Tibial nerve (tissue), 3 donors: ENCODE measurements around the gene MCUR1.

Experiments
- CTCF ChIP-seq, 5 experiments: fragments of 200-600 bp in 3 of 5; fragments of 450-650 bp in 2 of 5; sonication (generic) in 3 of 5; IDR thresholded peaks; one replicate each; pipeline ENCODE4 v1.5.1; 2016 to 2019; ENCODE audit warnings: antibody characterized with exemption in 5 of 5, mild to moderate bottlenecking in 3 of 5, moderate library complexity in 2 of 5
- POLR2A ChIP-seq, 2 donors: fragments of 450-650 bp; IDR thresholded peaks; one replicate each; pipeline ENCODE4 v1.6.1; 2017; ENCODE audit warnings: antibody characterized with exemption in 2 of 2, mild to moderate bottlenecking in 2 of 2, moderate library complexity in 2 of 2

DNA sequence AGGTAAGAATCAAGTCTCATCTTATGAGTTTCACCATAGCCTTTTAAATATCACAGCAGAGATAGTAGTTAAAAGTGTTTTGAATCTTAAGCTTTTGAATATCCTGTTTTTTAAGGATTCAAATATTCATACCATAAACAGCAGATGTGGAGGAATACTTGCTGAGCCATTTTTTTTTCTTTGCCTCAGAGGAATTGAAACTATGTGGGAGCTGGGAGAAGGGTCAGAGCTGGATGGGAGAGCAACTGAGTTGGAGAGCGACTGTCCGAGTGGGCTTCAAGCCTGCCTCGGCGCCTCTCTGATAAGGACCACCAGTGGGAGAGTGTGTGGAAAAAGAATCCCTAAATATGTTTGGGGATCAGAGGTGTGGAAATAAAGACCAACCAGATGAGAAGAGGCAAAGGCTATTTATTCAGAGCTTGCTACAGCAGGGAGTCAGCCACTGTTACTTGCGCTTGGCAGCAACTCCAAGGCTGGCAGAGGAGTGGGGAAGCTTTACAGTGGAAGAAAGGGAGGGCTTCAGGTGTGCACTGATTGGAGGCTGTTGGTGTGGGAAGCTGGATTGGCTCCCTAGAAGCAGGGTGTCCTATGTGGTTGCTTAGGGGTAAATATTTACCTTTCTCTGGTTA lies 34.3 kb upstream of the MCUR1 start:
- TF ChIP-seq CTCF (IDR thresholded peaks at IDR 0.05) (no peak), POLR2A (IDR thresholded peaks at IDR 0.05) (no peak)
